GM18508 (cell line): Measurements from ENCODE around the gene MAST2.
"Not testable (repeated sequence)": the region's sequence is repeated elsewhere in the genome, so short reads cannot be mapped to it uniquely, and the experiment has no call there.

Experiments
- ATAC-seq: cut with Tn5 transposase; IDR thresholded peaks from one replicate; pipeline ENCODE4 v1.9.1; 2021; ENCODE audit warnings: moderate number of reproducible peaks; ENCODE audit not compliant: insufficient read depth, unreplicated experiment

Gene MAST2

GRCh38 chr1:45850017-45850416 is 46.6 kb downstream of the MAST2 start:
- ATAC-seq = no peak

DNA sequence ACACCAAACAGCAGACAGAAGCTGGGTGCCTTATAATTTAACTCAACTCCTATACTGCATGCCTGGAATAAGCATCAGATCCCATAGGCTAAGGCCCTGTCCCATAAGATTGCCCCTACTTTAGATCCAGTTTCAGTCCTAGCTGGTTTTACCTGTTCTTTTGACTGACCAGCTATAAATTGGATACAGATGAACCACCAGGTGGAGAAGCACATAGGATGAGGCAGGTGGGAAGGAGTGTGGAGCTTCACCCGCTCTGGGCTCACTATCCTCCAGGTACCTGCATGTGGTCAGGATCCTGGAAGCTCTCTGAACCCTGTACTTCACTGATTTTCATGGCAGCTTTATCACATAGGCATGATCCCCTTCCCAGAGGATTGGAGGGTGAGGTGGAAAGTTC is 51.3 kb downstream of the MAST2 start:
- ATAC-seq = no peak

DNA sequence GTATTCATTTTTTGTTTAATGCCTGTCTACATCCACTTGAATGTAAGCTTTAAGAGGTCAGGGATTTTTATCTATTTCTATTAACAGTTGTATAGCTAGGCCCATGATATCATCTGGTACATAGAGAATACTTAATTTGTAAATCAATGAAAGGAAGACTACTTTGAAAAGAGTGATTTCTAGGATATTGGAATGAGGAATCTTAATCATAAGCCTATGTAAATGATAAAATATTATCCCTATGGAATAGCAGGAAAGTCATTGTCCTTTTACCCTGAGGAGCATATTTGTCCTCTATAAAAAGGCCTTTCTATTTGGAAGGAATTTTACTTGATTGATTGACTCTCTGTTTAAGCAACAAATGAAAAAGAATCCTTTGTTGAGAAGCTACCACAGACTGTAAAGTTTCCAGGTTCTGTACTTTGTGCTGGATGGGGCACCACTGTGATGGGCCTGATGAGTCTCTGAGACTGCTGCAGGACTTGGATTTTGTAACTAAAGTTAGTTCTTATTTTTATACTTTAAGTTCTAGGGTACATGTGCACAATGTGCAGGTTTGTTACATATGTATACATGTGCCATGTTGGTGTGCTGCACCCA is 53.8 kb downstream of the MAST2 start:
- ATAC-seq = no peak

DNA sequence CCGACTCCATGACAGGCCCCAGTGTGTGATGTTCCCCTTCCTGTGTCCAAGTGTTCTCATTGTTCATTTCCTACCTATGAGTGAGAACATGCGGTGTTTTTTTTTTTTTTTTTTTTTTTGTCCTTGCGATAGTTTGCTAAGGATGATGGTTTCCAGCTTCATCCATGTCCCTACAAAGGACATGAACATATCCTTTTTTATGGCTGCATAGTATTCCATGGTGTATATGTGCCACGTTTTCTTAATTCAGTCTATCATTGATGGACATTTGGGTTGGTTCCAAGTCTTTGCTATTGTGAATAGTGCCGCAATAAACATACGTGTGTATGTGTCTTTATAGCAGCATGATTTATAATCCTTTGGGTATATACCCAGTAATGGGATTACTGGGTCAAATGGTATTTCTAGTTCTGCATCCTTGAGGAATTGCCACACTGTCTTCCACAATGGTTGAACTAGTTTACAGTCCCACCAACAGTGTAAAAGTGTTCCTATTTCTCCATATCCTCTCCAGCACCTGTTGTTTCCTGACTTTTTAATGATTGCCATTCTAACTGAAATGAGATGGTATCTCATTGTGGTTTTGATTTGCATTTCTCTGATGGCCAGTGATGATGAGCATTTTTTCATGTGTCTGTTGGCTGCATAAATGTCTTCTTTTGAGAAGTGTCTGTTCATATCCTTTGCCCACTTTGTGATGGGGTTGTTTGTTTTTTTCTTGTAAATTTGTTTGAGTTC is 54.5 kb downstream of the MAST2 start:
- ATAC-seq = not testable (repeated sequence)

DNA sequence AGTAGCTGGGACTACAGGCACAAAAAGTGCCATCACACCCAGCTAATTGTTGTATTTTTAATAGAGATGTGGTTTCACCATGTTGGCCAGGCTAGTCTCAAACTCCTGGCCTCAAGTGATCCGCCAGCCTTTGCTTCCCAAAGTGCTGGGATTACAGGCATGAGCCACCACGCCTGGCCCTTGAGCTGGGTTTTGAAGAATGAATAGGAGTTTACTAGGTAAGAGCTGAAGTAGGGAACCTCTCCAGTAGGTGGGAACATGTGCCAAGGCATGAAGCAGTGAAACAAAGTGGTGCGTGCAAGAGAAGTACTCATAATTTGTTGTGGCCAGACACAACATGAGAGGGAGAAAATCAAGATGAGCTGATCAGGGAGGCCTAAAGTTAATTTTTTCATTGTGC is 55.8 kb downstream of the MAST2 start:
- no peak for ATAC-seq

DNA sequence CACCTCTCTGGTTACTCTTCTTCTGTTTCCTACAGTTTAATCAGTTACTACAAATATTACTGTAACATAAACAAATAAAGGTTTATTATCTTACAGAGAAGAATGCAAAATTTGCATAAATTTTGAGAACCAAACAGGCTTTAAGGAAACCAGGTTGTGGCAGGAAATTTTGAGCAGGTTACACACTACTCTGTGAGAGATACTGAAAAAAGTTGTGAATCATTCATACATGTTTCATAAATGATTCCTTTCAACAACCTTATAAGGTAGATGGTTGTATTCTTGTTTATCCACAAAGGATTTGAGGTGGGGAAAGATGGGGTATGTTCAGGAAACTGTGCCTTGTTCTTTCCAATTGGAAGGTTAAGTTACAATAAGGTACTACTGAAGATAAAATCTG is 58.6 kb downstream of the MAST2 start:
- ATAC-seq = no peak

DNA sequence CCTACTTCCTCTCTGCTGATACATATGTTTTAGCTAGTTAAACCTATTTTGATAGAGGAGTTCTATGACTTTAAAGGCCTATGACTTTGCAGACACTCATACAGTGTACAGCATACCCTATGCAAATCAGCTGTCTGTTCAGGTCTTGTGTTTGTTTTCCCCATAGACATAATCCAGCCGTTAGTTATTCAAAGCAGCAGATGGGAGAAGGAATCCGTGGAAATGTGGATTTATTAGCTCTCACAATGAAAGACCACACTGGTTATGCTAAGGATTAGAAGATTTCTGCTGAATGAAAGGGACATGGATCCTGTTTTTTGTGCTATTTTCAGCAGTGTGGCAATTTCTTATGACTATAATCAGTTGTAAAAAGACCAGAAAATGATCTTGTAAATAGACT is 59.8 kb downstream of the MAST2 start:
- no peak for ATAC-seq

- ATAC-seq = no peak
Observed at GRCh38 chr1:45864167-45865106, 61.0 kb downstream of the MAST2 start.

- ATAC-seq = no peak
Observed at GRCh38 chr1:45867697-45868348, 64.4 kb downstream of the MAST2 start.

DNA sequence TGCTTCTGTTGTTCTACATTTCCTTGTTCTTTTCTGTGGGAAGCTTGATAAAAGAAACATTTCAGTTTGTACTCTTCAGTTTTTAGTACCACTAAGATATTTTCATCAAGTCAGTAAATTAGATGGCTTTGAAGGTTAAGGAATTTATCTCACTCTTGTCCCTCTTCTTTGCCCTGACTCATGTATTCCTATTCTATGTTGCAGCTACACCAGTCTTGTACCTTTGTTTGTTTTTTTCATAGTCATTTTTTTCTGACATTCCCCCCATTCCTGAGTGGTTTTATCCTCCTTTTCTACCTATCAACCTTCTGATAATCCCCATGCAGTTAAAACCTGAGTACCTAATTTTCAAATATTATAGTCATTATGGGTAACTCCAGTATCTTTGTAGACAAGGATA is 65.4 kb downstream of the MAST2 start:
- ATAC-seq = no peak

DNA sequence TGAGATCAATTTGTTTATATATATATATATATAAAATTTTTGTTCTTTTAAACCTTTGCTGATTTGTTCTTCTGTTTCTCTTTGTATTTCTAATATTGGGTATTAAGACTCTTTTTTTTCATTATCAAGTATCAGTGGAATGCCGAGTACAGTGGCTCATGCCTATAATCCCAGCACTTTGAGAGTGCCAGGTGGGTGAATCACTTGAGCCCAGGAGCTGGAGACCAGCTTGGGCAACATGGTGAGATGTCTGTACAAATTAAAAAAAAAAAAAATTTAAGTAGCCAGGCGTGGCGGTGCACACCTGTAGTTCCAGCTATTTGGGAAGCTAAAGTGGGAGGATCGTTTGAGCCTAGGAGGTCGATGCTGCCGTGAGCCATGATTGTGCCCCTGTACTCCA is 67.1 kb downstream of the MAST2 start:
- ATAC-seq = no peak

- not testable (repeated sequence) for ATAC-seq
Observed at GRCh38 chr1:45872173-45872801, 68.9 kb downstream of the MAST2 start.

DNA sequence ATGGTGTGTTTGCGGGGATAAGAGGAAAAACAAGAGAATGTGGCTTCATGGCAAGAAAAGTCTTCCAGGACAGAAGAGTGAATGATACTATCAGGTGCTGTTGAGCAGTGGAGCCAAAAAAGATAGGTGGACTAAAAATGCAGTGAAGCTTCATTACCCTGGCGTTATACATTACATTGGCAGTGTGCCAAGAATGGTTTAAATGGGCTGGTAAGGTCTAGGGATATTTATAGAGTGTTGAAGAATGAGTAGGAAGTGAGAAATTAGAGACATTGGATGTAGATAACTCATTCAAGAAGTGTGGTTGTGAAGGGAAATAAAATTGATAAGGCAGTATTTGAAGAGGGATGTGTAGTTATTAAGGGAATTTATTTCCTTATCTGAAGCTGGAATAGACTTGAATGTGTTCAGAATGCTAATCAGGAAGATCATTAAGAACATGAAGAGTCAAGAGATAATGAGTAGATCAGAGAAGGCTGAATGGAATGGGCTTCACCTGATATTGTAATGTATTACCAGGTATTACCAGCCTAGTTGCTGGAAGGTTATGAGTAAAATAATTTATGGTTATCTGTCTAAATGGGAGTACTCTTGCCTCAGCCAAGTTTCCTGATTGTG is 72.7 kb downstream of the MAST2 start:
- ATAC-seq = no peak

DNA sequence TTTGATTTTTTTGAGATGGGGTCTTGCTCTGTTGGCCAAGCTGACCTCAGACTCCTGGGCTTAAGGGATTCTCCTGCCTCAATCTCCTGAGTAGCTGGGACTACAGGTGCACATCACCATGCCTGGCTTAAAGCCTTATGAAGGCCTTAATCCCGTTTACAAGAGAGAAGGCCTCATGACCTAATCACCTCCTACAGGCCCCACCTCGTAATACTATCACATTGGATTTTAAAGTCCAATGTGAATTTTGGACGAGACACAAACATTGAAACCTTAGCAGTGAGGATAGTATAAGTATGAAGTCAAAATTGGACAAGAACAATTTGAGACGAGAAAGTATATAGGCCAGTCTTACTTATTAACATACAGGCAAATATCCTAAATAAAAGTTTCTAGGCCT is 73.9 kb downstream of the MAST2 start:
- no peak for ATAC-seq

- no peak for ATAC-seq
Observed at GRCh38 chr1:45879885-45880598, 76.6 kb downstream of the MAST2 start.

- ATAC-seq = no peak
Observed at GRCh38 chr1:45880930-45881329, 77.5 kb downstream of the MAST2 start.

GRCh38 chr1:45883658-45884057 is 80.2 kb downstream of the MAST2 start:
- no peak for ATAC-seq

DNA sequence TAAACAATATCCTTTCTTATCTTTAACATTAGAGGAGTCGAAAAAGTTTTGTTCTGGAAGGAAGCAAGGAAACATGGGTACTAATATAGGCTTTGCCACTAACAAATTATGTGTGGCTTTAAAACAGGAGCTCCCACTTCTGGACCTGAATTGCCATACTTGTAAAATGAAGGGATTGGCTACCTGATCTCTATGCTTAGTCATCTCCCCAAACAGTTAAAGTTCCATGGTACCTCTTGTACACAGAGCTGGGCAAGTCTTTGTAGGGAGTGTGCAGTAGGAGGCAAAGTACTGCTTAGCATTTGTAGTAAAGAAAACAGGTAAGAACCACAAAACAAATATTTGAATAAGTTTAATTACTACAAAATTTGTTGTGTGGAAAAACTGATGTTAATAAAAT is 81.3 kb downstream of the MAST2 start:
- ATAC-seq = no peak

DNA sequence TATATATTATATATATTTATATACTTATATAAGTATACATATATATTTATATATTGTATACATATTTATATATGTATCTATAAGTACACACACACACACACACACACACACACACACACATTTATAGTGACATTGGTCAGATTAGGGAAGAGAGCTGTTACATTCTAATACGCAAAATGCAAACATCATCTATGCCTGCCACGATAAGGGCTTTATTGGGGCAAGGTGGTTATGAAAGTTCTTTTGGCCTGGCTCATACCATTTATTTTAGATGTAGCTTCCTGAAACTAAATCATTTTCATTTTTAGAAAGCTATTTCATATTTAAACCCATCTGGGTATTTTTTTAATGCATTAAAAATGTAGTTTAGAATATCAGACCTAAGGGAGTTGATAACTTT is 82.8 kb downstream of the MAST2 start:
- no peak for ATAC-seq
